Measurements from ENCODE around the gene NFIX. TPM values are rescaled to one million over a fixed set of nuclear protein-coding genes. Genes with fewer than 3 reads are reported as not detected.

Gene NFIX
- total and polyA plus RNA-seq, 2 of the 13 experiments (the other 11 are each of a cell fraction or from before 2014, with no cell fraction given) = 3.4 to 5.4 TPM

DNA sequence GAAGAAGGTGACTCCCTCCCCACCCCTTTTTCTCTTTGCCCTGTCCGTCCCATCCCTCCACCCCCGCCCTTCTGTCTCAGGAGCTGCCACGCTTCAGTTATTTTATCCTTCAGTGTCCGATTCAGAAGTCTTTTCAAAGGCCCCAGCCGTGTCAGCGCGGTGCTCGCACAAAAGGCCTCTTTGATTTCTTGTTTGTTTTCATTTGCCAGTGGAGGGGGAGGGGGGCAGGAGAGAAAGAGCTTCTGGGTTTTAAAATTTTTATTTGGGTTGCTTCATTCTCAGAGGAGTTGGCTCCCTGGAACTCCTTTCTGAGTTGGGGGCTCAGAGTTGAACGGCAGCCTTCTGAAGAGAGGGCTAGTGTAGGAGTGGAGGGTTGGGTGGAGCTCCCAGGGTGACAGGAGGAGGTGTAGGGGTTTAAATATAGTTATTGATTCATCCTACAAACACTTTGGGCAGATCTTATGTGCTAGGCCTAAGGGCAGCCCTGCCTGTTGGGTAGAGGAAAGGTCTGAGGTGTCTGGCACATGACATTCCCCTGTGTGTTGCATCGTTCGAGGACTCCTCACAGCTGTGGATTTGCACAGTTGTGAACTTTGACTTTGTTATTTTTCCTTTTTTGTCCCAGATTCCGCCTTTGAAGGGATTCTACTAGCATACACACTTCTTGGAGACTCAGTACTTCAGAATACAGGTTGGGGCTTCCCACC, 36.8 kb downstream of the NFIX start (continued):
- no peak for TF ChIP-seq NFAT5 (CRISPR knock-in tag; IDR thresholded peaks at IDR 0.05)
- no peak for TF ChIP-seq TEAD2 (CRISPR knock-in tag; IDR thresholded peaks at IDR 0.05)
- no peak for TF ChIP-seq KMT2B (CRISPR knock-in tag; IDR thresholded peaks at IDR 0.05)
- TF ChIP-seq, protein P1, sequence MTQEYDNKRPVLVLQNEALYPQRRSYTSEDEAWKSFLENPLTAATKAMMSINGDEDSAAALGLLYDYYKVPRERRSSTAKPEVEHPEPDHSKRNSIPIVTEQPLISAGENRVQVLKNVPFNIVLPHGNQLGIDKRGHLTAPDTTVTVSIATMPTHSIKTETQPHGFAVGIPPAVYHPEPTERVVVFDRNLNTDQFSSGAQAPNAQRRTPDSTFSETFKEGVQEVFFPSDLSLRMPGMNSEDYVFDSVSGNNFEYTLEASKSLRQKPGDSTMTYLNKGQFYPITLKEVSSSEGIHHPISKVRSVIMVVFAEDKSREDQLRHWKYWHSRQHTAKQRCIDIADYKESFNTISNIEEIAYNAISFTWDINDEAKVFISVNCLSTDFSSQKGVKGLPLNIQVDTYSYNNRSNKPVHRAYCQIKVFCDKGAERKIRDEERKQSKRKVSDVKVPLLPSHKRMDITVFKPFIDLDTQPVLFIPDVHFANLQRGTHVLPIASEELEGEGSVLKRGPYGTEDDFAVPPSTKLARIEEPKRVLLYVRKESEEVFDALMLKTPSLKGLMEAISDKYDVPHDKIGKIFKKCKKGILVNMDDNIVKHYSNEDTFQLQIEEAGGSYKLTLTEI (CRISPR knock-in tag; conservative IDR thresholded peaks at IDR 0.05) = no peak
- TF ChIP-seq MTA3 (CRISPR knock-in tag; IDR thresholded peaks at IDR 0.05) = no peak
- TF ChIP-seq, protein P2, sequence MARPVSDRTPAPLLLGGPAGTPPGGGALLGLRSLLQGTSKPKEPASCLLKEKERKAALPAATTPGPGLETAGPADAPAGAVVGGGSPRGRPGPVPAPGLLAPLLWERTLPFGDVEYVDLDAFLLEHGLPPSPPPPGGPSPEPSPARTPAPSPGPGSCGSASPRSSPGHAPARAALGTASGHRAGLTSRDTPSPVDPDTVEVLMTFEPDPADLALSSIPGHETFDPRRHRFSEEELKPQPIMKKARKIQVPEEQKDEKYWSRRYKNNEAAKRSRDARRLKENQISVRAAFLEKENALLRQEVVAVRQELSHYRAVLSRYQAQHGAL (CRISPR knock-in tag; IDR thresholded peaks at IDR 0.05; ENCODE audit: not compliant biosample characterization) = no peak
- no peak for TF ChIP-seq ZNF740 (CRISPR knock-in tag; IDR thresholded peaks at IDR 0.05)
- no peak for TF ChIP-seq NFRKB (IDR thresholded peaks at IDR 0.05)
- TF ChIP-seq RBM22 (optimal IDR thresholded peaks at IDR 0.05; ENCODE audit: low read length) = peak; percentile 32
- TF ChIP-seq CEBPG (CRISPR knock-in tag; IDR thresholded peaks at IDR 0.05) = peak; percentile 51; the same call in 1 of the 2 replicates
- TF ChIP-seq ETV5 (CRISPR knock-in tag; IDR thresholded peaks at IDR 0.05; ENCODE audit: borderline replicate concordance) = peak; percentile 38; the same call in 1 of the 2 replicates
- TF ChIP-seq TOE1 (CRISPR knock-in tag; IDR thresholded peaks at IDR 0.05) = no peak
- TF ChIP-seq MYC (CRISPR knock-in tag; IDR thresholded peaks at IDR 0.05; ENCODE audit: borderline replicate concordance) = 0 out of 2 replicates have a peak, but pooled peaks have one; percentile 19
- peak; percentile 55 for TF ChIP-seq XRCC5 (optimal IDR thresholded peaks at IDR 0.05; ENCODE audit: low read length)
- no peak for TF ChIP-seq CREB1 (IDR thresholded peaks at IDR 0.05)
- TF ChIP-seq CREB1 (CRISPR knock-in tag; IDR thresholded peaks at IDR 0.05) = no peak
- no peak for TF ChIP-seq ZNF253 (CRISPR knock-in tag; IDR thresholded peaks at IDR 0.05; ENCODE audit: borderline replicate concordance)
- TF ChIP-seq ZNF577 (CRISPR knock-in tag; IDR thresholded peaks at IDR 0.05; ENCODE audit: borderline replicate concordance, low read depth) = no peak
- peak; percentile 50 for TF ChIP-seq ASH2L (IDR thresholded peaks at IDR 0.05; ENCODE audit: insufficient read length, low read depth, low read length)
- TF ChIP-seq, protein P3, sequence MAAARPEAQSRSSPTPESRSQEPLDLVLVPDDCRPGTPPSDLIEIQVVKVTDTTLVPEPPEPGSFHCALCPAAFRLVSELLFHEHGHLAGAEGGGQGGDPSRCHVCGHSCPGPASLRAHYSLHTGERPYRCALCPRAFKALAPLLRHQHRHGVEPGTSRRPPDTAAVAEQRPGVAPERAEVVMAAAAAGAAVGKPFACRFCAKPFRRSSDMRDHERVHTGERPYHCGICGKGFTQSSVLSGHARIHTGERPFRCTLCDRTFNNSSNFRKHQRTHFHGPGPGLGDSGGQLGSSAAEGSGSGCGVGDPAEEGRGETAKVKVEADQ (CRISPR knock-in tag; IDR thresholded peaks at IDR 0.05; ENCODE audit: borderline replicate concordance) = no peak
